WERI-Rb-1 (cell line): ENCODE data around the gene SLC4A9.

Source experiments
- DNase-seq: peaks from one replicate; pipeline ENCODE4 v3.0.0-alpha.2; 2020
- H3K27ac ChIP-seq: fragments of 250-450 bp; sonication (Bioruptor Pico); 2 replicates; pipeline ENCODE4 v1.5.1; 2020; ENCODE audit warnings: mild to moderate bottlenecking, moderate library complexity
- H3K27me3 ChIP-seq: fragments of 250-450 bp; sonication (Bioruptor Pico); 2 replicates; pipeline ENCODE4 v1.5.1; 2021; ENCODE audit warnings: mild to moderate bottlenecking, low read depth, moderate library complexity; ENCODE audit not compliant: insufficient read depth, severe bottlenecking
- H3K36me3 ChIP-seq: fragments of 250-450 bp; sonication (Bioruptor Pico); 2 replicates; pipeline ENCODE4 v1.5.1; 2020; ENCODE audit warnings: mild to moderate bottlenecking, moderate library complexity
- H3K4me3 ChIP-seq: 2 replicates; pipeline ENCODE4 v1.5.1; 2011; ENCODE audit warnings: low read depth, mild to moderate bottlenecking, control low read depth, low read length
- H3K9me3 ChIP-seq: fragments of 250-450 bp; sonication (Bioruptor Pico); 2 replicates; pipeline ENCODE4 v1.5.1; 2021; ENCODE audit warnings: mild to moderate bottlenecking, moderate library complexity; ENCODE audit not compliant: severe bottlenecking
- CTCF ChIP-seq: IDR thresholded peaks from 2 replicates; pipeline ENCODE4 v1.5.1; 2011; ENCODE audit warnings: low read depth, mild to moderate bottlenecking, control low read depth, inconsistent platforms, low read length

SLC4A9 gene

GRCh38 chr5:140363631-140364471, 3.9 kb downstream of the SLC4A9 start:
- Histone ChIP-seq H3K9me3 (no peaks in the 10 kb centered on the region), H3K36me3 (no peaks in the 10 kb centered on the region), H3K27ac (no peak overlapping the region), H3K27me3 (no peaks in the 10 kb centered on the region), H3K4me3 (peak overlapping the region; percentile 36)
- no peak for TF ChIP-seq CTCF
- DNase-seq, result no peak

- no peak for DNase-seq
- Histone ChIP-seq H3K27me3 (no peaks in the 10 kb centered on the region), H3K4me3 (no peak overlapping the region), H3K9me3 (no peaks in the 10 kb centered on the region), H3K36me3 (no peaks in the 10 kb centered on the region), H3K27ac (no peak overlapping the region)
- no peak for TF ChIP-seq CTCF
These were observed 4.4 kb downstream of the SLC4A9 start for GRCh38 chr5:140364472-140364765.

- H3K36me3 ChIP-seq, result no peaks in the 10 kb centered on the region
- no peak overlapping the region for H3K4me3 ChIP-seq
- no peak for DNase-seq
- no peaks in the 10 kb centered on the region for H3K27me3 ChIP-seq
- TF ChIP-seq CTCF, result no peak
- H3K27ac ChIP-seq, result no peak overlapping the region
- no peaks in the 10 kb centered on the region for H3K9me3 ChIP-seq
These were observed 5.3 kb downstream of the SLC4A9 start for GRCh38 chr5:140365282-140365681.

- Histone ChIP-seq H3K9me3 (no peaks in the 10 kb centered on the region), H3K27me3 (no peaks in the 10 kb centered on the region), H3K36me3 (no peaks in the 10 kb centered on the region), H3K27ac (no peak overlapping the region), H3K4me3 (no peak overlapping the region)
- no peak for TF ChIP-seq CTCF
- no peak for DNase-seq
These were observed 5.9 kb downstream of the SLC4A9 start for GRCh38 chr5:140365941-140366340.

GRCh38 chr5:140366589-140367255, 6.7 kb downstream of the SLC4A9 start:
- no peak overlapping the region for H3K4me3 ChIP-seq
- no peaks in the 10 kb centered on the region for H3K27me3 ChIP-seq
- TF ChIP-seq CTCF, result no peak
- no peak overlapping the region for H3K27ac ChIP-seq
- H3K9me3 ChIP-seq, result no peaks in the 10 kb centered on the region
- DNase-seq, result no peak
- H3K36me3 ChIP-seq, result no peaks in the 10 kb centered on the region
